ENCODE results near the gene DUSP22.

The DUSP22 gene

DNA sequence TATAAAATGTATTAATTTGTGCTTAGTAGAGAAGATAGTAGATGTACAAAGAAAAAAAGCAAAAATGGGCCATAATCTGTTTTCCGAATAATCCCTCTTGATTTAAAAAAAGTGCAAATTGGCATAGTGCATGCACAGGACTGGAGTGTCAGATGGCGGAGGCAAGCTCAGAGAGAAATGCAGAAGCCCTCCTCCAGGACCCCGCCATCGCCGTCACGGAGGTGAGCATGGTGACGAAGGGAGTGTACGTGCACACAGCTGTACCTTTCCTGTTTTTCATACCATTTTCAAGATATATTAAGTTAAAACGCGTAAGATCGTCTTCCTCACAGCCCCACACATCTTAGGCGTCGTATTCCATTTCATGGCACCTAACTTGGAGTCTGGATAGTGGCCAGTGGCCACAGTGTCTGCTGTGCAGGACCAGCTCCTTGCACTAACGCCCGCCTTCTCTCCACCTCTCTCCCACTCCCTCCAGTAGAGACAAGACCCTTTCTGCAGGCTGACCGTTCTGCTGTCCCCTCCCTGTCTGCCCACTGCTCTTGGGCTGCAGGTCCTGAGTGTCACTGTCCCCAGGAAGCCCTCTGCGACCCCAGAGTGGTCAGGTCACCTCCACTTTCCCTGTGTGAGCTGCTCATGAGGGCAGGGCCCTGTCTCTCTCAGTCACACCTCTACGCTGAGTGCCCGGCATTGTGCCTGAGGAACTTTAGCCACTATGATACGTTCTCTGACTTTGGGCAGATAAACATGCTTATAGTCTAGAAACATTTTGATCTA lies 9.8 kb downstream of the DUSP22 start:
- TF ChIP-seq, protein P1, sequence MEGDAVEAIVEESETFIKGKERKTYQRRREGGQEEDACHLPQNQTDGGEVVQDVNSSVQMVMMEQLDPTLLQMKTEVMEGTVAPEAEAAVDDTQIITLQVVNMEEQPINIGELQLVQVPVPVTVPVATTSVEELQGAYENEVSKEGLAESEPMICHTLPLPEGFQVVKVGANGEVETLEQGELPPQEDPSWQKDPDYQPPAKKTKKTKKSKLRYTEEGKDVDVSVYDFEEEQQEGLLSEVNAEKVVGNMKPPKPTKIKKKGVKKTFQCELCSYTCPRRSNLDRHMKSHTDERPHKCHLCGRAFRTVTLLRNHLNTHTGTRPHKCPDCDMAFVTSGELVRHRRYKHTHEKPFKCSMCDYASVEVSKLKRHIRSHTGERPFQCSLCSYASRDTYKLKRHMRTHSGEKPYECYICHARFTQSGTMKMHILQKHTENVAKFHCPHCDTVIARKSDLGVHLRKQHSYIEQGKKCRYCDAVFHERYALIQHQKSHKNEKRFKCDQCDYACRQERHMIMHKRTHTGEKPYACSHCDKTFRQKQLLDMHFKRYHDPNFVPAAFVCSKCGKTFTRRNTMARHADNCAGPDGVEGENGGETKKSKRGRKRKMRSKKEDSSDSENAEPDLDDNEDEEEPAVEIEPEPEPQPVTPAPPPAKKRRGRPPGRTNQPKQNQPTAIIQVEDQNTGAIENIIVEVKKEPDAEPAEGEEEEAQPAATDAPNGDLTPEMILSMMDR (IDR thresholded peaks at IDR 0.05; ENCODE audit: low read depth, low read length), result no peak
- DNase-seq (ENCODE audit: low read depth in 2 of 2), result no peak

DNA sequence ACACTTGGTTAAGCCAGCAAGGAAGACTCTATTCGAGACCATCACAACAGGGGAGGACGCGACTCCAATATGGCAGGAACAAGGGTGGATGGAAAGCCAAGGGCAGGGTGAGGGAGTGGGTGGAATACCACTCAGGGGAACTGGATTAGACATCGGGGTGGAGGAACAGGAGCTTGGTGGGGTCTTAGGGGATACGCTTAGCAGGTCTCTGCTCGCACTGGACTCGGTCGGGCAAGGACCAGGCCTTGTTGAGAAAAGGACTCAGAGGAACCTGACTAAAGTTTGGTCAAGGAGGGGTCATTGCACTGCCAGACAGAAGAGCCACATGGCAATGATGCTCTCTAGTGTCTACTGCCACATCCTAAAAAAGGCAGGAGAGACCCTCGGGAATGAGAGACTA lies 10.5 kb downstream of the DUSP22 start:
- H3K4me3 ChIP-seq (replicated peaks in 1 of 2; ENCODE audit: low read depth in 2 of 2, low read length in 2 of 2), result no peak overlapping the region
- no peak for DNase-seq (ENCODE audit: low read depth in 2 of 2)
- TF ChIP-seq, protein P1 (IDR thresholded peaks at IDR 0.05; ENCODE audit: low read depth, low read length), result no peak

More for the DNA sequence above, 9.8 kb downstream of the DUSP22 start:
- no peak overlapping the region for H3K4me3 ChIP-seq (replicated peaks in 1 of 2; ENCODE audit: low read depth in 2 of 2, low read length in 2 of 2)

DNA sequence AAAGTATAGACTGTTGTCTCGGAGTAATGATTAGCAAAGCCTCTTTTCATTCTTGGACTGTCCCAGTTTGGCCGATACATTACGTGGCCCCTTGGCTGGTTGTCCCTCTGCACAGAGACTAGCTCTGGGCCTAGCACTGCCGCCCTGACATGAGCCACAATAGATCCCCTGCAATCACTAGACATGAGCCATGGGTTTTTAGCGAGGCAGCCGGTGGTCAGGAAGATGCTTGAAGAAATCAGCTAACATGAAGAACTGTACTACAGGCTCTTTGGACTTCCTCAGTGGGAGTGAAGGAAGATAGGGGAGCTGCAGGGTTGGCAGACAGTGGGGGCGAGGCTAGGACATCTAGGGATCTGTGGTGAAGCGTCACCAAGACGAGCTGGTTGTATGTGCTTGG lies 11.0 kb downstream of the DUSP22 start:
- DNase-seq (ENCODE audit: low read depth in 2 of 2), result no peak
- H3K4me3 ChIP-seq (replicated peaks in 1 of 2; ENCODE audit: low read depth in 2 of 2, low read length in 2 of 2), result no peak overlapping the region
- TF ChIP-seq, protein P1 (IDR thresholded peaks at IDR 0.05; ENCODE audit: low read depth, low read length), result no peak

DNA sequence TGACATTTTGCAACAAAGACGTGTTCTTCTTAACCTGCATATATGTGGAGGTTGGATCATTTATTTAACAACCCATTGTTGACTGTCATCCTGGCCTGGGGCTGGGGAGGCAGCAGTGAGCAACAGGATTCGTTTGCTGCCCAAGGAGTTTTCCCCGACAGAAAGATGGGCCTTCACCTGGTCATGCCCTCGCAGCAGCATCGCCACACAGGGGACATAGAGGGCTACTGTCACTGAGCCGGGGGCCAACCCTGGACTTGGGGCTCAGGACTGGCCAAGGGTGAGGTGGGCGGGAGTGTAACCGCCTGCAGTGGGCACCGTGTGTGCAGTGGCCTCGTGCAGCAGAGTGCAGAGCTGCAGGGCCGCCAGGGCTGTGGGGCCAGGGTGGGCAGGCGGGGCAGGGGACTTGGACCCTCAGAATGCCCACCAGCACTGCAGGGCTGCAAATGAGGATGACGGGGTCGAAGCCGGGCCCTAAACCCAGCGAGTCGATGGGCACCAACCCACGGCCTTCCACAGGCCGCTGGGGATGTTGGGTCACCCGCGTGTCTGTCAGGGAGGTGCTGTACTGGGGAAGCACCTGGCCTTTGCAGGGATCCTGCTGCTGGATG lies 11.8 kb downstream of the DUSP22 start:
- TF ChIP-seq, protein P1 (IDR thresholded peaks at IDR 0.05; ENCODE audit: low read depth, low read length), result no peak
- no peak overlapping the region for H3K4me3 ChIP-seq (replicated peaks in 1 of 2; ENCODE audit: low read depth in 2 of 2, low read length in 2 of 2)
- DNase-seq (ENCODE audit: low read depth in 2 of 2), result no peak

DNA sequence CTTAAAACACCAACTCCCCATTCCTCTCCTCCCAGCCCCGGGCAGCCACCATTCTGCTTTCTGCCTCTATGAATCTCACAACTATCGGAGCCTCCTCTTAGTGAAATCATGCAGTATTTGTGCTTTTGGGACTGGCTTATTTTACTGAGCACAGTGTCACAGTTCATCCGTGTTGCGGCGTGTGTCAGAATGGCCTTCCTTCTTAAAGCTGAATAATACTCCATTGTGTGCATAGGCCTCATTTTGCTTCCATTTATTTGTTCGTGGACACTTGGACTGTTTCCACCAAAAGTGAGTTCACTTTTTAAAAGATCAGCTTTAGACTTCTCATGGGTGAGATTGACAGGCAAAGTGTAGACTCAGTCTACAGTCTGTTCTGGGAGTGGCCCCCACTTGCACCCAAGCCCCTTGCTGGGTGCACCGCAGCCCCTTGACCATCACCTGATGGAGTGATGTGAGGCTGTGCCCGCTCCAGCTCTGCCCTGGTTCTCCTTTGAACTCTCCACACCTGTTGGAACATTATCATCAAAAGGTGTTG lies 12.6 kb downstream of the DUSP22 start:
- H3K4me3 ChIP-seq (replicated peaks in 1 of 2; ENCODE audit: low read depth in 2 of 2, low read length in 2 of 2), result no peak overlapping the region
- TF ChIP-seq, protein P1 (IDR thresholded peaks at IDR 0.05; ENCODE audit: low read depth, low read length), result no peak
- DNase-seq (ENCODE audit: low read depth in 2 of 2), result no peak

DNA sequence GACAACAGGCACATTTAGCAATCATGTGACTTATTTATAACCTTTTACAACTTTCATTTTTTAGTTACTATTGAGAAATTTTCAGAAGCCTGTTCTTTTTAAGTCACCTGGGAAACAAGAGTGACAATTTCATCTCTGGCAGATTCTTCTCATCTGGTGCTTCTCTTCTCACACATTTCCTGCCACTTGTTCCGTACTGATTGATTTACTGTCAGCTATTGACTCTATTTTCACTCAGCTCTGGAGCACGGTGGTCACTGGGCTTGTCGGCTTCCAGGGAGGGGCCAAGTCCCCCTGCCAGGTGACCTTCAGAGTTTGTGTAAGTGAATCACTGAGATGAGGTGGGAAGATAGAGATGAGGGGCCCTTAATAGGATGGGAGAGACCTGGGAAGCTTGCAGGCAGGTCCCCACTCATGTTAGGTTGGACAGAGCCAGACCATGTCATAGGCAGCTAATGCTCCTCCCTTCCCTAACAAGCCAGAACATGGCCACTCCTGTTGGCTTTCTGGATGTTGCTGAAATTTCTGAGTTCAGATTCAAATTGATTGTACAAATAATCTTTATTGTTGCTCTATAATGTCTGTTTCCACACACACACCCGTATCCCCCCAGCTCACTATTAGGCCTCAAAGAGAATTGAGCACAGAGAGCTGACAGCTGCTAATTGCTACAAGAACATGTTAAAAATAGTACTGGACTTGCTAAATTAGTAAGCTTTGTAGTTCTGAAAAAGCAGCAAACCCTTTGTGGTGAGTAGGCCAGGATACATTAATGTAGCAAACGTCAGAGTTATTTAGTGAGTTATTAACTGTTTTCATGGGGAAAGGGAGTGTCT lies 13.3 kb downstream of the DUSP22 start:
- TF ChIP-seq, protein P1 (IDR thresholded peaks at IDR 0.05; ENCODE audit: low read depth, low read length), result no peak
- DNase-seq (ENCODE audit: low read depth in 2 of 2), result no peak

More for the DNA sequence above, 13.3 kb downstream of the DUSP22 start:
- no peak overlapping the region for H3K4me3 ChIP-seq (replicated peaks in 1 of 2; ENCODE audit: low read depth in 2 of 2, low read length in 2 of 2)
